EH (cell line): Measurements from ENCODE around the gene LMCD1.

Experiments
- DNase-seq: peaks from one replicate; pipeline ENCODE4 v3.0.0-alpha.2; 2015; ENCODE audit warnings: low read depth

The LMCD1 gene, protein sequence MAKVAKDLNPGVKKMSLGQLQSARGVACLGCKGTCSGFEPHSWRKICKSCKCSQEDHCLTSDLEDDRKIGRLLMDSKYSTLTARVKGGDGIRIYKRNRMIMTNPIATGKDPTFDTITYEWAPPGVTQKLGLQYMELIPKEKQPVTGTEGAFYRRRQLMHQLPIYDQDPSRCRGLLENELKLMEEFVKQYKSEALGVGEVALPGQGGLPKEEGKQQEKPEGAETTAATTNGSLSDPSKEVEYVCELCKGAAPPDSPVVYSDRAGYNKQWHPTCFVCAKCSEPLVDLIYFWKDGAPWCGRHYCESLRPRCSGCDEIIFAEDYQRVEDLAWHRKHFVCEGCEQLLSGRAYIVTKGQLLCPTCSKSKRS

DNA sequence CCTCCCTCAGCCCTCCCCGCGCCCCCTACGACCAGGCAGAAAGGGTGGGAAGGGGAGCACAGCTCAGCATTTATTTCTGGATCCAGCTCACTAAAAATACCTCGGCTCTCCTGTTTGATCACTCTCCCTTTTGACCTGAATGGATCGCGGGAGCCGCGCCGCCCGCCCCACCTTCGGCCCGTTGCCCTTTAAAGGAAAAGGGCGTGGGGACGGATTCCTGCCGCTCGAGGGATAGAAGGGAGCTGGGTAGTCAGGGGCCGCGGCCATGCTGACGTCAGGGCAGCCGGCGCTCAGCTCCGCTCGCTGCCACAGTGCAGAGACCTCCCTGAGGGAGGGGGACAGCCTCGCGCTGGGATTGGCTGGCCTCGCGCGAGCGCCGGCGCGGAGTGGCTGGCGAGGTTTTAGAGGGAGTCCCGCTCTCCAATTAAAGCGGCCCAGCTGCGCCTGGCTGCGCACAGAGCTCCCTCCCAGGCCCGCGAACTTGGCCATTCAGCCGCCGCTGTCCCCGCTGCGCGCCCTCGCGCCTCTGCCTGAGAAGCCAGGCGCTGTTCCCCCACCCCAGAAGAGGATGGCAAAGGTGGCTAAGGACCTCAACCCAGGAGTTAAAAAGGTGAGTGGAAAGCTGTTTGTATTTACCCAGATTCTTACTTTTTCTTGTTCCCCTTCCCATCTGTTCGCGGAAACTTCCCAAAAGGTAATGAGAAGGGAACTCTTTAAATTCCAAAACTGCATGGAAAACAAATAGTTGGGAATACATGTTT, at the start of gene LMCD1:
Gene LMCD1, plus strand, starts transcription at position 453 of the 761 bp plus-strand sequence. Its CDS starts 116 bp downstream, at position 569.
- peak; percentile 98 for DNase-seq

DNA sequence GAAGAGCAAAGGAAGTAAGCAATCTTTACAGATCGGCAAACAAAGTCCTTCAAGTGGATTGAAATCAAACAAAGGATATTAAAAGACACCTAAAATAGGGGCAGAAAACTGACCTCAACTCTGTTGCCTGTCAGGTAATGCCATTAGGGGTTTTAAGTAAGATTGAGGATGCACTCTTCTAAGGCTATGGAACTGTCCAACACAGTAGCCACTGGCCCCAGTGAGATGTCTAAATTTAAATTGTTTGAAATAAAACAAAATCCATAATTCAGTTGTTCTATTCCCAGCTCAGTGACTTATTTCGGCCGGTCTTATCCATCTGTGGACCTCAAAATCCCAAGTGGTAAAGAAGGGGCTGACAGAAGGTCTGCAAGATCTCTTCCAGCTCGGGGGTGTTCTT, 49.5 kb upstream of the LMCD1 start:
- no peak for DNase-seq

DNA sequence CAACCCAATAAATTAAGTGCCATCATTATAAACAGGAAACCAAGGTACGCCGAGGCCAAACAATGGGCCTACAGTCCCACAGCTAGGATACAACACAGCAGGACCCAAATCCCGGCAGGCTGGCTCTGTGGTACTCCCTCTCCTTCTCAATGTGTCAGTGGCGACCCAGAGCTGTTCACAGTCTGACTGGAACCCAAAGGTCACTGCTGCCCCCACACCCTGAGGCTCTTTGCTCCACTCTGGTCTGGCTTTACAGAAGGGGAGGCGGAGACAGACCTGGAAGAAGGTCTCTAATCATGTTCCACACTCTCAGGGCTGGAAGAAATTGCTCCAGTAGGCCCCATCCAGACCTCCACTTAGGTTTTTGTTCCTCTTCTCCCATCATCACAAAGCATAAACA, 48.5 kb upstream of the LMCD1 start:
- no peak for DNase-seq

DNA sequence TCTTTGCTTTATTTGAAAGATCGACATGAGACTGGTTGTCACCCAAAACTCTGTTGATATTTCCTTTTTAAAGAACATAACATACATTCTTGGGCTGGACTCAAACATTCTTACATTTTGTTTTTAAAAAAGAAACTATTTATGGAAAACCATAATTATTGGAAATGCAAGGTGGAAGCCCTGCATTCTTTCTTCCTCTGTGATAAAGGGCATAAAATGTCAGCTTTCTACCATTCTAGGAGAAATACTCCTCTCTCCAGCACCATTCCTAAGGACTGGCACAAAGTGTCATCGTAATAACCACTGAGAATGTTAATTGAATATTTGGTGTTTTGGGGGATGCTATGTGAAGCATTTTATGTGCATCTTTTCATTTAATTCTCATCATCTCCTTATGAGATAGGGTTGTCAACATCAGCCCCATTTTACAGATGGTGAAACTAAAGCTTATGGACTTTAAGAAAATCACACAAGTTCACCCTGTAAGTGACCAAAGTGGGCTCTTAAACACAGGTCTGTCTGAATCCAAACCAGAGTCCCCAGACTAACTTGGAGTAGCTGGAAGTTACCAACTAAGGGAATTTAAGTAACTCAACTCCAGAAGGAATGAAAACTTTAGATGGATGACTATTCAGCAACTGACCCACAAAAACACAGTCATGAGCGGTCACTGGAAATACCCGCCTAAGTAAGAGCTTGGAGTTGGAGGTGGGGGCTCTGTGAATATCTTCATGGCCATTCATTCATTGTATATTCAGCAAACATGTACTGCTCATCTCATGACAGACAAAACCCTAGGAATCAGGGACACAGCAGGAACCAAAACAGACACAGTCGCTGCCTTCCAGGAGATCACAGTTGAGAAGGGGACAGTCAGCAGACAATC, 45.9 kb upstream of the LMCD1 start:
- DNase-seq = peak; percentile 77

DNA sequence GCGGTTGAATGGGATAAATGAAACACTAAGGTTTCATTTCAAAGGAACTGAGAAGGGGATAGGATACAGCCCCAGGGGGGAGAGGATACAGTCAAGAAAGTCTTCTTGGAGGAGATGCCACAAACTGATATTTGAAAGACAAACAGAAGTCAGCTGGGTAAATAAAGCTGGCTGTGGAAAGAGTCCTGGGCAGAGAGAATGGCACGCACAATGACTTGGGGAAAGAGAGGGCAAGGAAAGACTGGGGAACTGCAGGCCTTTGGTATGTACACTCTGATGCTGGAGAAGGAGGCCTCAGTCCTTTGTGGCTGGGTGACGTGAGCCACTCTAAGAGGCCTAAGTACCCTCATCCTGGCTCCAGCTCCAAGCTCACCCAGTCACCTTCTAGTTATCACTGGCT, 45.2 kb upstream of the LMCD1 start:
- no peak for DNase-seq

DNA sequence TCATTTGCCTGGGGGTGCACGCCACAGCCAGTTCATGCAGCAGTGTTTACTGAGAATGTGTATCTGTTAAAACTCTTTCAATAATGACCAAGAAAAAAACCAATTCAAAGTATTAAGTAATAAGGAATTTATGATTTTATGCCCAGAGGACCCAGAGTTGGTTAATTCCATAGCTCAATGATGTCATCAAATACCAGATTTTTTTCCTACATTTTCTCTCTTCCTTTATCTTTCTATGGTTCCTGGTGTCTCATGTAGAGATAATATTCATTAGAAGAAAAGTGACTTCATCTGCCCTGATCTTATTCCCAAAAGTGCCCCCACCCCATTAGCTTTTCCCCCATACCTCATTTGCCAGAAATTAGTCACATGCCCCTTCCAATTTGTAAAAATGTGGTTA, 44.6 kb upstream of the LMCD1 start:
- peak; percentile 80 for DNase-seq

DNA sequence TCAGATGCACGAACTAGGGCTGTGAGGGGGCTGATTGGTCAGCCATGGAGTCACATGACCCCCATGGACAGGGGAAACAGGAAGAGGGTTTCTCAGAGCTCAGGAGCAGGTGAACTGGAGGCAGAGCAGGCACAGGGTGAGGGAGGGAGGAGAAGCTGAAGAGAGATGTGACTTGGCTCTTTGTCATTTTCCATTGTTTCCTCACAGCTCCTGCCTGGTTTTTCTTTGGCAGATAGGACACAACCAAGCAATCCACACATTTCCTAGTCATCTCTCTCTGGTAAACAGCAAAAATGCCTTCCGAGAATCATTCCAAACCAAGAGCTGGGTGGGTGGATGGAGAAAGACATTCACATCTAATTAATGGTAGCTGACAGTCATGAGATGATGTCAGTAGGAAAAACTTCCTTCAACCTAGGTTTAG, 43.4 kb upstream of the LMCD1 start:
- DNase-seq = peak; percentile 96

DNA sequence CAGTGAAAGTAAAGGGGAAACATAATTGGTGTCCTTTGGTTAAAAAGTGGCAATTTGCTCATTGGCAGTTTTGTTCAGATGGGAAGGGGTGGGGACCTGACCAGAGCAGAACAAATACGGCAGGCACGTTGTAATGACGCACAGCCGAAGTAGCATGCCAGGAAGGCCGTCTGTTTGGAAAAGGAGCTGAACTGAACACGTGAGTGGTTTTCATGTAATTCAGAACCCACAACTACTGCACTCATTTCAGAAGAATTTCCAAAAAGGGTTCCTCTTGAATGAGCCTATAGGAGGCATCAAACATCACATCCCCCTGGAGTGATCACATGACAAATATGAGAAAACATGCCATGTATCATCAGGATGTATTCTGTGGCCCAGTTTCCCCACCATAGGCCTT, 42.9 kb upstream of the LMCD1 start:
- peak; percentile 98 for DNase-seq

DNA sequence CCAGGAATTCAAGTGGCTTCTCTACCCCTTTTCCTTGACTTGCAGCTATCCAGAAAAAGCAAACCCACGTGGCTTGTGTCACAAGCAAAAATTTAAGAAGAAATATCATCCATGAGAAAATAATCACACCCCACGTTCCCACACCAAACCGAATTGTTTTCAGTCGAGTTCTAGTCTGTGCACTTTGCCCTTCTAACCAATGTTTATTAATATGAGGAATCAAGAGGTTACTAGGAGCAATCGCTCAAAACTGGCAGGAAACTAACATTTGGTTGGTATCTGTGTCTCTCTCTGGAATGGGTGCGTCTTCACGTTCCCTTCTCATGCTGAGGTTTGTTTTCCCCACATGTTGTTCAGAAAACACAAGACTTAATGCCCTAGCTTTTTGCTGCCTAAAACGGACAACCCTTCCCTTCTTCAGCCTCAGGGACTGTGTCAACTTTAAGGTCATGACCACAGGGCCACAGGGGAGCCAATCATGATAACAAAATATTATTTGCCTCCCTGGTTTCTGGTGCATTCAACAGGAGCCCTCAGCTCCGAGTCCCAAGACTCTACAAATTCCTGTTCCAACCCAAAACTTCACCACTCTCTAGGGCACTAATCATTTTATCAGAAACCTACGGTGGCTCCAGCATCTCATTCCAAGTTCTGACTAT, 41.4 kb upstream of the LMCD1 start:
- DNase-seq = no peak

DNA sequence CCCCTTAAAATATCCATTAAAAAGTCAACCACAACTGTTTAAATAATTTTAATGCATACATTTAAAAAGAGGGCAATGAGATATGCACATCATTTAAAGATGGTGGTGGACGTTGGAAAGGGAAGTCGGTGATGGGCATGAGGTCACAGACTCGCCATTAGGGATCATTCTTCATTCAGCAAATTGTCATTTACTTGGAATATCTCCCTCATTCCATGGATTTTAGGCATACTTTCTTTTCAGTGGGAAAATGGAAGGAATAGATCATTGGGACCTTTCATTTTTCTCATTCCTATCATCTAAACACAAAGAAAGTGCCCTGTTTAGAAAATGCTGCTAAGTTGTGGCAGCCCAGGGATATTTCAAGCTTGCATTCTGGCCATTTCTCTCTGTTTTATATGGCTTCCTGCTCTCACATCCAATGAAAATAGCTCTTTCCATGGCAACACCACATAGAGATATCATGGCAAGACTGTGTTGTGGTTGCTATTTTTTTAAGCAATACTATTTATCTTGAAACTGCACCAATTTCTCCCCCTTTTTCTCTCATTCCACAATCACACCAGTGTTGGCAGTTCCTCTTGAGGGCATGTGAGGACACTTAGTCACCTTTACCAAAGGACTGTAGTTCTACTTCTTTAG, 40.7 kb upstream of the LMCD1 start:
- DNase-seq = peak; percentile 96

DNA sequence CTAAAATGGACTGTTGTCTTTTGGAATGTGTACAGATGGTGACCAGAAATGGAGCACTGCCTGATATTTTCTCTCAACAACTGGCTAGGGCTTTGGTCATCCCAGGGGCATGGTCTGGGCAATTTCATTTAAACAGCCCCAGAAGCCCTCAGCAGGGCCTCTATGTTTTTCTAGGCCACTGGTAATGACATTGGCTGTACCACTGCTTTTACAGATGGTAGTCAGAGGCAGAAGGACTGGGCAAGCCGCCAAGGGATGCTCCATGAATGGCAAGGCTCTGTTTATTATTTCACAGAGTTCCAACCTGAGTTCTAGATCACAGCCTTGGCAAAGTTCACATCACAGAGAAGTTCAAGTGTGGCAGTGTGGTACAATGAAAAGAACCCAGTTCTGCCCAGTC, 37.0 kb upstream of the LMCD1 start:
- DNase-seq = peak; percentile 51

DNA sequence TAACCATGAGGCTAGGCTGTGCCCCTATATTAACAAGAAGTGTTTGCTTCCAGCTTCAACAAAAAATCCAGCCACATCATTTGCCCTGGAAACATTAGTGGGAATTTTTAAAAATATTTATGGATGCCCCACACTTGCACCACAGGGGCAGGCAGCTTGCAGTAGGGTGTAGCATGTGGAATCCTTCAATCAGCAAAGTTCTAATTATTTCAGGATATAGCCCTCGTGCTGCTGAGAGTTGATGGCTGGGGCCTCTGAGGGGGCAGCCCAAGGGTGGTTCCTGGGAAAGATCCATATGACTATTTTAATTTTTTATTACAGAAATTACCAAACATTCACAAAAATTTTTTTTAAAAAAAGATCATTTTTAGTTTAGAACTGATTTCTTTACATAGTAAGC, 35.1 kb upstream of the LMCD1 start:
- DNase-seq = no peak

DNA sequence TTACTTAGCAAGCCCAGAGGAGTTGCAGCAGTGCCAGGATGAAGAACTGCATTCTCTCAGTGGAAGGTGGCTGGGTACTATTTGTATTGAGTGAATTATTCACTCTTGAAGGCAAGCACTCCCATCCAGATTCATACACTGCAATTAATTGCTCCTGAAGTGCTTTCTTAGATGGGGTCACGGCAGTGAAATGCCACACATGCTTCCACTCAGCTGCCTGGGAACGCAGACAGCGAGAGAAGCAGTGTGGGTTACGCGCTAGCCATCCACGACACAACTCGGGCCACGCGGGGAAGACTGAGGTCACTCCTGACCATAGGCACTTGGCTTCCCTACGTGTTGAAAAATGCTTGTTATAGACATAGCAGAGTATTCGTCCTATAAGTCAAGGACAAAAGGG, 30.8 kb upstream of the LMCD1 start:
- peak; percentile 73 for DNase-seq

DNA sequence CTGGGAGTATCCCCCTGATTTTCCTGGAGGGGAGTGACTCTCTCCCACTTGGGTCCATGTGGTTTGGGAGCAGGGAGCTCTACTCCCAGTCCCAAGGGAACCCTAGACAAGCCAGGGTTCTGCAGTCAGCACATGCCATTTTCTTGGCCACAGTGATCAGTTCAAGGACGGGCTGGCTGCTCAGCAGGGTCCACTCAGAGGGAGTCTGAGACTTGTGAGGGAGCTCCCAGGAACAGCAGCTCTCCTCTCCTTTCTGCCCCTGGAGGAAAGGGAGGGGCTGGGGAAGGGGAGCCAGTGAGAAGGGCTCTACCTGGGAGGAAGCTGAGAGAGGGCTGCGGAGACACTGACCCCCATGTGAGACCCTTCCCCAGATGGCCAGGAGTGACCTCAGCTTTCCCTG, 29.1 kb upstream of the LMCD1 start:
- no peak for DNase-seq

DNA sequence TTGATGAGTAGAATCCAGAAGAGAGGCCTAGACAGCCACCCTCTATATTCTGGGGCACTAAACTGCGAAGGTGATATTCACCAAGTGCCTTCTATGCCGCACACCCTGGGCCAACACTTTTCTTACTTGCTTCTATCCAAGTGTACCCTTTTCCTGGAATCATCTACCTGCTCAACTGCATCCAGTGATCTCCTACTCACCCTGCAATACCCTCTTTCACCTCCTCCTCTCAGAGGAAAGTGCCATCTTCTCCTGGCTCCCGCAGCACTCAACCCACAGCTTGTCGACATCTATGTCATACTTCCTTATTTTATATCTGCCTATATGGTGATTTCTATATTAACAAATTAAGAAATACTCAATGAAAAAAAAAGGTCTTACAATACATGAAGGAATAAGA, 28.6 kb upstream of the LMCD1 start:
- DNase-seq = no peak

DNA sequence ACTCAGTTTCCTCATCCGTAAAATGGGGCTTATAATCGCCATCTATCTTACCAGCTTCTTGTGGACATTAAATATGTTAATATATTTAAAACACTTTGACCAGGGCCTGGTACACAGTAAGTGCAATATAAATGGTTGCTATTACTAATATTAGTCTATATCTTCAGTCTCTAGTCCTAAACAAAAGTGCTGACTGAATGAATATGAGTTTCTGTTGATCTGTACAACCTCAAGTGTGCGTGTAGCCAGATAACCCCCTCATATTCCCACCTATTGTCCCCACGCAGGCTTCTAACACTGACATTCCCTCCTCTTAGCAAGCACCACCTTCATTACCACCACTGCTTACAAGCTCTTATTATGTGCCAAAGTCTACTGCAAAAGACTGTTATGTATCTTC, 27.6 kb upstream of the LMCD1 start:
- no peak for DNase-seq

DNA sequence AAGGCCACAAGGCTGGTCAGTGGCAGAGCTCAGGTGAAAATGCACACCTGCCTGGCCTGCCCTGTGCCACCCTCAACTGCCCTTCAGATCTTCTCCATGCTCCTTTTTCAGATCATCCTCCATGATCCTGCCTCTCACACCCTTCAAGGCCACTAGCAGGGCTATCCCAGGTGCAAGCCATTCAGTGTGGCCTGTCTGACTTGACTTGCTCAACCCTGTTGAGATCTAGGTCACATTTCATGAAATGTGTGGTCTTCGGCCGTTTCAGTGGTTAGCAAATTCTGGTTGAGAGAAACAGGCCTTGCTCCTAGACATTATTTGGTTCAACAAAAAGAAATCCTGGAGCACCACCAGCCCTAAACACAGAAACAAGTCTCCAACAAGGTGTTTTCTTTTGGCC, 26.6 kb upstream of the LMCD1 start:
- no peak for DNase-seq

DNA sequence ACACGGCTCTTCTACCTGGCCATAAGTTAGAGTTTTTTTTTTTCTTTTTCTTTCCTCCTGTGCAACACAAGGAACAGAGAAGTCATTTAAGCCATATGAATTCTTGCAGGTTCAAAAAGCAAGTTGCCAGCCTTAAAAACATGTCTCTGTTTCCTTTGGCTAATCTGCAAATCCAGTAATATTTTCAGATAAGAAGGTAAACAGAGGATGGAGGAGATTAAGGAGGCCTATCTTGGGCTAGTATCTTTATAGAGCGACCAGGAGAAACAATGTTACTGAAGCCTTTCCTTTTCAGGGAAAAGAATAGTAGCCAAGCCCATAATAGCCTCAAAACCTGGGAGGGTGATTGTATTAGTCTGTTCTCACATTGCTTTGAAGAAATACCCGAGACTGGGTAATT, 20.9 kb upstream of the LMCD1 start:
- no peak for DNase-seq

DNA sequence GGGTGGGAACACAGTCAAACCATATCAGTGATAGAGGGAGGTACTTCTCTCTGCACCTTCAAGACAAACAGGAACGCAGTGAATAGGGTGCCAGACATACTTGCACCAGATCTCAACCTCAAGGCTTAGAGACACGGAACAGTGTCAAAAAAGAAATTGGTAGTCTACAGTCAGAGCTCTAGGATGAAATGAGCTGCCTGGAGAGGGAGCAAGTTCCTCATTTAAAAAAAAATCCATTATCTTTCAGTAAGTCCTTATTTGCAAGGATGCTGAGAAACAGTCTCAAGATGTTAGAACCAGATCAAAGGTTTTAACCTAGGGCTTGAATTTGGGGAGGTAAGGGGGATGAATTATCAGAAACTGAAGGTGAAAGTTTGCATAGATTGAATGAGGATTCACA, 20.2 kb upstream of the LMCD1 start:
- peak; percentile 37 for DNase-seq

DNA sequence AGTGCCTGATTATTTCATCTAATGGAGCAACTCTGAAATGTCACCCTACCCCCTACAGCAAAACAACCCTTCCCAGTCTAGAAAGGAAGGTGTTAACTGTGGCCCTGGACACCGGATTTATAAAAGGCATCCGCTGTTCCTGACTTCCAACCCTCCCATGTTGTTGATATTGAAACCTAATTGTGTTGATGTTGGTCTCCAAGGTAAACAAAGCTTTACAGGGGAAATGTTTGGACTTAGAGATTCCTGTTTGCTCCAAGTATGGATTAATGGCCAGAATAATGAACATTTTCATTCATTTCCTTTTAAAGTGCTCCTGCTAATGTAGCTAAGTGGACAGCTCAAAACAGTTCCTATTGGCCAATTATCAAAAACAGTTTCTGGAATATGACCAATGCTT, 19.4 kb upstream of the LMCD1 start:
- DNase-seq = peak; percentile 47

DNA sequence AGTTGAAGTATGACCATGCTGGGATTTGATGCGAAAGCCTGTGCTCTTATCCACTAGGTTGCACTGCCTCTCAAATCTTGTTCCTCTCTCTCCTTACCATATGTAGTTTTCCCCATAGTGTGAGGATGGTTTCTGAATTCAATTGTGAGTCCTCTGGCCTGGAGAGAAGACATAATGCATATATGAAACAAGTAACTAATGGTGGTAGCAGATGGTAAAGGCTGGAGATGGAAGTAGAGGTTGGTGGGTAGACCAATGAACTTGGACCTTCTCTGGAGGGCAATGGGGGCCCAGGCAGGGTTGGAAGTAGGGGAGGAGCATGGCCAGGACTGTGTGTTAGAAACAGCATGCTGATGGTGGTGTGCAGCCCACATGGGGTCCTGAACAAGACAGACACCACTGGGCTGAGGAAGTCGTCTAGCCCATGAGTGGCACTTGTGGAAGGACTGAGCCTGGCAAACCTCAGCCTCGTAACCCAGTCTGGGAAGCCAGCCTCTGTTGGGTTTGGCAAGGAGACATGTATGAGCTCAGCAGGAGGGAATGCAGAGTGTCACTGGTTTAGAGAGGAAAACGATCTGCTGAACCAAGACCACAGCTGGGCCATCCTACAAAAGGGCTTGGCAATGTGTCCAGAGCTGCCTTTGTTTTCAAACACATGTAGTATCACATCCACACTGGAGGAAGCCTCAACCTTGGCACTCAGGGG, 18.5 kb upstream of the LMCD1 start:
- DNase-seq = peak; percentile 99
